ENCODE results near the gene OIP5. TPM values are rescaled to one million over a fixed set of nuclear protein-coding genes. Genes with fewer than 3 reads are reported as not detected.
"Not testable (repeated sequence)": the region's sequence is repeated elsewhere in the genome, so short reads cannot be mapped to it uniquely, and the experiment has no call there.

OIP5 gene
- total RNA-seq, 1 donor from 2014 or later, result 1.5 TPM

DNA sequence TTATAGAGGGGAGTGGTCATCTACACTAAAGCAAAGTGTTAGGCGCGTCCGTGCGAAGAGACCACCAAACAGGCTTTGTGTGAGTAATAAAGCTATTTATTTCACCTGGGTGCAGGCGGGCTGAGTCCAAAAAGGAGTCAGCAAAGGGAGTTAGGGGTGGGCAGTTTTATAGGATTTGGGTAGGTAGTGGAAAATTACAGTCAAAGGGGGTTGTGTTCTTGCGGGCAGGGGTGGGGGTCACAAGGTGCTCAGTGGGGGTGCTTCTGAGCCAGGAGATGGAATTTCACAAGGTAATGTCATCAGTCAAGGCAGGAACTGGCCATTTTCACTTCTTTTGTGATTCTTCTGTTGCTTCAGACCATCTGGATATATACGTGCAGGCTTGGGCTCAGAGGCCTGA is 47.1 kb downstream of the OIP5 start:
- H3K27me3 Mint-ChIP-seq (ENCODE audit: unreplicated experiment), result peaks cover 7% of the 10 kb centered on the region
- peaks cover 16% of the 10 kb centered on the region for H3K4me1 Mint-ChIP-seq (ENCODE audit: low read depth, unreplicated experiment)
- H3K9me3 Mint-ChIP-seq (ENCODE audit: unreplicated experiment), result peaks cover 7% of the 10 kb centered on the region
- H3K36me3 Mint-ChIP-seq (ENCODE audit: unreplicated experiment), result no peaks in the 10 kb centered on the region
- peak overlapping the region; percentile 99 for H3K4me3 Mint-ChIP-seq (ENCODE audit: unreplicated experiment)
- TF ChIP-seq, protein P1, sequence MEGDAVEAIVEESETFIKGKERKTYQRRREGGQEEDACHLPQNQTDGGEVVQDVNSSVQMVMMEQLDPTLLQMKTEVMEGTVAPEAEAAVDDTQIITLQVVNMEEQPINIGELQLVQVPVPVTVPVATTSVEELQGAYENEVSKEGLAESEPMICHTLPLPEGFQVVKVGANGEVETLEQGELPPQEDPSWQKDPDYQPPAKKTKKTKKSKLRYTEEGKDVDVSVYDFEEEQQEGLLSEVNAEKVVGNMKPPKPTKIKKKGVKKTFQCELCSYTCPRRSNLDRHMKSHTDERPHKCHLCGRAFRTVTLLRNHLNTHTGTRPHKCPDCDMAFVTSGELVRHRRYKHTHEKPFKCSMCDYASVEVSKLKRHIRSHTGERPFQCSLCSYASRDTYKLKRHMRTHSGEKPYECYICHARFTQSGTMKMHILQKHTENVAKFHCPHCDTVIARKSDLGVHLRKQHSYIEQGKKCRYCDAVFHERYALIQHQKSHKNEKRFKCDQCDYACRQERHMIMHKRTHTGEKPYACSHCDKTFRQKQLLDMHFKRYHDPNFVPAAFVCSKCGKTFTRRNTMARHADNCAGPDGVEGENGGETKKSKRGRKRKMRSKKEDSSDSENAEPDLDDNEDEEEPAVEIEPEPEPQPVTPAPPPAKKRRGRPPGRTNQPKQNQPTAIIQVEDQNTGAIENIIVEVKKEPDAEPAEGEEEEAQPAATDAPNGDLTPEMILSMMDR (IDR thresholded peaks at IDR 0.05; ENCODE audit: partially characterized antibody, unreplicated experiment), result no peak
- no peak for DNase-seq
- peak overlapping the region; percentile 98 for H3K27ac Mint-ChIP-seq (ENCODE audit: unreplicated experiment)

DNA sequence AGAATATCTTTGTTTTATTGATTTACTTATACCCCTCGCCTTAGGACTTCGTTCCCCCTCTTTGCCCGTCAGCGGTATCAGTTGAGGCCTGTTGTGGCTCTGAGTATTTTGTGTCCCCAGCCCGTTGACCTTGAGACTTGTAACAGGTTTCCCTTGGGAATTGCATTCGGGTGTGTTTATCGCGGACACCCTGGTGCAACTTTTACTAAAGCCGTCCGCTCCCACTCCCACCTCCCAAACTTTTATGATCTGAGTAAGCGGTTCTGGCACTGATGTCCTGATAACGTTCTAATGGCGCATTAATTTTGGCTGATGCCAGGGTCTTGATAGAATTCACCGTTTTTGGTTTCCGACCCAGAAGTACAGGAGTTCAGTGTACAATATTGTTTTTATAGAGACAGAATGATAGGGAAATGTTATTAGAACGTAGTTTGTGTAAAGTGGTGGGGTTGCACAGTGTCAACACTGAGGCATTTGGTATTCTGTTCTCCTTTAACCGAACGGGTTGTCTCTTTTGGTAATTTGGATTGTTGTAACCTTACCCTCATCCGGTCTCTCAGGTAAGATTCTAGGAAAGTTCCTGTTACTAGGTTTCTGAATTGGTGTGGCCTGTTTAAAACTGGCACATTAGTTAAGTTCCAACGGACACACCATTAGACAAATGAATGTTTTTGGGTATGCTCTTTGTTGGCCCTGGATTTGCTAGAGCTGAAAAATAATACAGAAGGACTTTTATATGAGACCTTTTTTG is 47.8 kb downstream of the OIP5 start:
- TF ChIP-seq, protein P1 (IDR thresholded peaks at IDR 0.05; ENCODE audit: partially characterized antibody, unreplicated experiment), result no peak
- Mint-ChIP-seq H3K4me3 (ENCODE audit: unreplicated experiment) (peak overlapping the region; percentile 99), H3K27ac (ENCODE audit: unreplicated experiment) (peak overlapping the region; percentile 98), H3K9me3 (ENCODE audit: unreplicated experiment) (peaks cover 8% of the 10 kb centered on the region), H3K36me3 (ENCODE audit: unreplicated experiment) (no peaks in the 10 kb centered on the region), H3K4me1 (ENCODE audit: low read depth, unreplicated experiment) (peaks cover 16% of the 10 kb centered on the region), H3K27me3 (ENCODE audit: unreplicated experiment) (peaks cover 7% of the 10 kb centered on the region)
- no peak for DNase-seq

DNA sequence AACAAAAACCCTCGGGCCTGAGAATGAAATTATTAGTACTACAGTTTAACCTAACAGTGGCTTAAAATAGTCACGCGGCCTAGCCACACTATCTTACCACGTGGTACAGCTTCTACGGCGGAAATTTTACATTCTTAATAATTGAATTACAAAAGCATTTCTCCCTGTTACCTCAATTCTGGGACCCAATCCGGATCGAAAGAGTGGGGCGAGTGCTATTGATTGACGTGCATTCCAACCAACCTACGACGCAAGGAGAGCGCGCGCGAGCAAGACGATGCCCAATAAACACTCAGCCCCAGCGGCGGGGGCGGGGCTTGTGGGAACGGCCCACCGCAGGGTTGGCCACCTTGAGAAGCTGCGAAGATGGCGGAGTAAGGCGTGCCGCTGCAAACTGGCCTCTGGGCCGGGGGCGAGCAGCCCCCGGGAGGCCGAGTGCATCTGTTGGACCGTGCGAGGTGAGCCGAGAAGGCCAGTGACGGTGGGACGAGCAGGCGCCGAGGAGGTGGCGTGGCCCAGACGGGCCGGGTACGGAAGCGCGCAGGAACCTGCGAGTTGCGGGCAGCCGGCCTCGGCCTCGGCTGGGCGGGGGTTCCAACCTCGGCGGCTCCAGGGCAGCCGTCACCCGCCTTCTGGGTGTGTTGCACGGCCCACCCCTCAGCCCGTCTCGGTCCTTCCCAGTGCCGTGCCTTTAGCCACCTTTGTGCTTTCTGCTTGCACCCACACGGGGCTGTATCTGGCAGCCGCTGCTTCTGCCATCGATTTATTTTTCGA is 48.6 kb downstream of the OIP5 start:
- DNase-seq, result peak; percentile 99
- peak overlapping the region; percentile 99 for H3K4me3 Mint-ChIP-seq (ENCODE audit: unreplicated experiment)
- H3K4me1 Mint-ChIP-seq (ENCODE audit: low read depth, unreplicated experiment), result peaks cover 16% of the 10 kb centered on the region
- TF ChIP-seq, protein P1 (IDR thresholded peaks at IDR 0.05; ENCODE audit: partially characterized antibody, unreplicated experiment), result no peak
- H3K36me3 Mint-ChIP-seq (ENCODE audit: unreplicated experiment), result no peaks in the 10 kb centered on the region
- H3K9me3 Mint-ChIP-seq (ENCODE audit: unreplicated experiment), result peaks cover 8% of the 10 kb centered on the region
- H3K27me3 Mint-ChIP-seq (ENCODE audit: unreplicated experiment), result peaks cover 7% of the 10 kb centered on the region
- H3K27ac Mint-ChIP-seq (ENCODE audit: unreplicated experiment), result peak overlapping the region; percentile 98

DNA sequence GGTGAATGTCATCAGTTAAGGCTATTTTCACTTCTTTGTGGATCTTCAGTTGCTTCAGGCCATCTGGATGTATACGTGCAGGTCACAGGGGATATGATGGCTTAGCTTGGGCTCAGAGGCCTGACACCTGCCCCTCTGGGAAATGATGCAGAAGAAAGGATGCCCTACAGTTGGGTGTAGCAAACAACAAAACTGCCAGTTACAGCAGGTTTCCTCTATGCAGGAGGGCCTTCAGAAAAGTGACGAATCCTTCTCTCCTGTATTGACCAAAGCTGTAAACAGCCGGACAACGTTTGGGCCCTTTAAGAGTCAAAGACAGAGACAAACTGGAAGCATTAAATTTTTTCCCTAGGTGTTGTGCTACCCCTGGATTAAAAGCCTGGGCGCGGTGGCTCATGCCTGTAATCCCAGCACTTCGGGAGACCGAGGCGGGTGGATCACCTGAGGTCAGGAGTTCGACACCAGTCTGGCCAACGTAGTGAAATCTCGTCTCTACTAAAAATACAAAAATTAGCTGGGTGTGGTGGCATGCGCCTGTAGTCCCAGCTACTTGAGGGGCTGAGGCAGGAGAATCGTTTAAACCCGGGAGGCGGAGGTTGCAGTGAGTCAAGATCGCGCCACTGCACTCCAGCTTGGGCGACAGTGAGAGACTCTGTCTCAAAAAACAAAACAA is 49.3 kb downstream of the OIP5 start:
- H3K27me3 Mint-ChIP-seq (ENCODE audit: unreplicated experiment); H3K9me3 Mint-ChIP-seq (ENCODE audit: unreplicated experiment); H3K36me3 Mint-ChIP-seq (ENCODE audit: unreplicated experiment); DNase-seq: not testable (repeated sequence)
- Mint-ChIP-seq H3K4me1 (ENCODE audit: low read depth, unreplicated experiment) (peaks cover 16% of the 10 kb centered on the region), H3K27ac (ENCODE audit: unreplicated experiment) (peak overlapping the region; percentile 89), H3K4me3 (ENCODE audit: unreplicated experiment) (peak overlapping the region; percentile 90)

DNA sequence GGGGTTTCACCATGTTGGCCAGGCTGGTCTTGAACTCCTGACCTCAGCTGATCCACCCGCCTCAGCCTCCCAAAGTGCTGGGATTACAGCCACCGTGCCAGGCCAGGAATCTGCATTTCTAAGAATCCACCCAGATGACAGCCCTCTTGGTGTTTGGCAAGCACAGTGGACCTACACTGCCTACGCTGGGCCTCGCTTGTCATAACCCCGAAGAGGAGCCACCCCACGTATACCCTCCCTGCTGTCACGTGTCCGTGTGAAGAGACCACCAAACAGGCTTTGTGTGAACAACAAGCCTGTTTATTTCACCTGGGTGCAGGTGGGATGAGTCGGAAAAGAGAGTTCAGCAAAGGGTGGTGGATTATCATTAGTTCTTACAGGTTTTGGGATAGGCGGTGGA is 50.0 kb downstream of the OIP5 start:
- peak overlapping the region; percentile 89 for H3K27ac Mint-ChIP-seq (ENCODE audit: unreplicated experiment)
- H3K4me1 Mint-ChIP-seq (ENCODE audit: low read depth, unreplicated experiment), result peaks cover 16% of the 10 kb centered on the region
- not testable (repeated sequence) for DNase-seq; H3K36me3 Mint-ChIP-seq (ENCODE audit: unreplicated experiment); H3K9me3 Mint-ChIP-seq (ENCODE audit: unreplicated experiment); H3K27me3 Mint-ChIP-seq (ENCODE audit: unreplicated experiment)
- H3K4me3 Mint-ChIP-seq (ENCODE audit: unreplicated experiment), result peak overlapping the region; percentile 90

Data from glutamatergic neuron (in vitro differentiated cells).